ENCODE data around the gene SSR1.
"Not testable (repeated sequence)": the region's sequence is repeated elsewhere in the genome, so short reads cannot be mapped to it uniquely, and the experiment has no call there.

Gene SSR1

DNA sequence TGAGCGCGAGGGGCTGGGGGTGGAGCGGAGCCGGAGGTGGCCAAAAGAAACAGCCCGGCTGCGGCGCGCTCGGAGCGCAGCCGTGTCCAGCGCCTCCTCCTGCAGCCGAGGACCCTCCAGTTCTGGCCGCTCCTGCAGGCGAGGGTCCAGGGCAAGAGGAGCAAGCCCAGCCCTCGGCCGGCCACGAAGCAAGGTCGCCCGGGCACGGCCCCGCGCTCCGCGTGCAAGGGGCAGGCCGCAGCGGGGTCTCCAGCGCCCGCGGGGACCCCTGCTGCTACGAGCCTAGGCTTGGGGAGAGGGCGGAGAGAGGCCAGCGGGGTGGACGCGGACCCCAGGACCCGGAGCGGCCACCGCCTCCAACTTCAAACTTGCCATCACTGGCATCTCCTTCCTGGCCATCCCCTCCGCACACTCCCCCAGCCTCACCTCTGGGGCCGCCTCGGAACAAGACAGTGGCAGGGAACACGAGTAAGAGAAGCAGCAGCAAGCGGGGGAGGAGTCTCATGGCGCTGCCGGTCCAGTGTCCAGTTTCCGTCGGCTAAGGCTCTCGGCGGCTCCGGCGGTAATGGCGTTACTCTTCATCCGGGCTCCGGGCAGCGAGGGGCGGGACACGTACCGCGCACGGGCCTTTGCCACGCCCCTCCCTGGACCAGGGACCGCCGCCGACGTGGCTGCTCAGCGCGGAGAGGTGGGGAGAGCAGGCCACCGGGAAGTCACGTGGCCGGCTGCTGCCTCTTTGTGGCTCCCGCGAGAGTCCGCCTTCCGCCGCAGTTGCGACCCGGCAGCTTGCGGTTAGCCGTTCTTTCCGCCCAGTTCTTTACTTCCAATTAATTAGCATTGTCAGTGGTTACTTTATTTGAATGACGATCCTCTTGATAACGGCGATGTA, at the start of gene SSR1:
SSR1 (minus strand) TSS at position 584 of the 889 bp plus-strand sequence; CDS start at position 505, 79 bp downstream.
- DNase-seq = peak; percentile 94

DNA sequence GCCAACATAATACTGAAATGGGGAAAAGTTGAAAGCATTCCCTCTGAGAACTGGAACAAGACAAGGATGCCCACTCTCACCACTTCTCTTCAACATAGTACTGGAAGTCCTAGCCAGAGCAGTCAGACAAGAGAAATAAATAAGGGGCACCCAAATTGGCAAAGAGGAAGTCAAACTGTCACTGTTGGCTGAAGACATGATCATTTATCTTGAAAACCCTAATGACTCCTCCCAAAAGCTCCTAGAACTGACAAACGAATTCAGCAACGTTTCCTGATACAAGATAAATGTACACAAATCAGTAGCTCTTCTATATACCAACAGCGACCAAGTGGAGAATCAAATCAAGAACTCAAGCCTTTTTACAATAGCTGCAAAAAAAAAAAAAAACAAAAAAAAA, 38.9 kb upstream of the SSR1 start:
- not testable (repeated sequence) for DNase-seq

DNA sequence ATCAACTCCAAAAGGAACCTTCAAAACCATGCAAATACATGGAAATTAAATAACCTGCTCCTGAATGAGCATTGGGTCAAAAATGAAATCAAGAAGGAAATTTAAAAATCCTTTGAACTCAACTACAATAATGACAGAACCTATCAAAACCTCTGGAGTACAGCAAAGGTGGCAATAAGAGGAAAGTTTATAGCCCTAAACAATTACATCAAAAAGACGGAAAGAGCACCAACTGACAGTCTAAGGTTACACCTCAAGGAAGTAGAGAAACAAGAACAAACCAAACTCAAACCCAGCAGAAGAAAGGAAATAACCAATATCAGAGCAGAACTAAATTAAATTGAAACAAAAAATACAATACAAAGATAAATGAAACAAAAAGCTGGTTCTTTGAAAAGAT, 37.6 kb upstream of the SSR1 start:
- DNase-seq = not testable (repeated sequence)

DNA sequence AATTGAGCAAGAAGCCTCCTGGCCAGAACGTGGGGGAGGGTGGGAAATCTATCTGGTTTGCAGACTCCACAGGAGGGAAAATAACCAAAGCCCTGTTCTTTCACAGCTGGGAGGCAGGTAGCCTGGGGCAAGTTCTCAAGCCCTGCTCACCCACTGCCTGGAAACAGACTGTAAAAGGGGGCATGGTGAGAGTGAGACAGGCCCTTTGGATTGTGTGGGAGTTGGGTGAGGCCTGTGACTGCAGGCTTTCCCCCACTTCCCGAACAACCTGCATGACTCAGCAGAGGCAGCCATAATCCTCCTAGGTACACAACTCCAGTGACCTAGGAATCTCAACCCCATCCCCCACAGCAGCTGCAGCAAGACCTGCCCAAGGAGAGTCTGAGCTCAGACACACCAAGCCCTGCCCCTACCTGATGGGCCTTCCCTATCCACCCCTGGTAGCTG, 34.6 kb upstream of the SSR1 start:
- DNase-seq = not testable (repeated sequence)

DNA sequence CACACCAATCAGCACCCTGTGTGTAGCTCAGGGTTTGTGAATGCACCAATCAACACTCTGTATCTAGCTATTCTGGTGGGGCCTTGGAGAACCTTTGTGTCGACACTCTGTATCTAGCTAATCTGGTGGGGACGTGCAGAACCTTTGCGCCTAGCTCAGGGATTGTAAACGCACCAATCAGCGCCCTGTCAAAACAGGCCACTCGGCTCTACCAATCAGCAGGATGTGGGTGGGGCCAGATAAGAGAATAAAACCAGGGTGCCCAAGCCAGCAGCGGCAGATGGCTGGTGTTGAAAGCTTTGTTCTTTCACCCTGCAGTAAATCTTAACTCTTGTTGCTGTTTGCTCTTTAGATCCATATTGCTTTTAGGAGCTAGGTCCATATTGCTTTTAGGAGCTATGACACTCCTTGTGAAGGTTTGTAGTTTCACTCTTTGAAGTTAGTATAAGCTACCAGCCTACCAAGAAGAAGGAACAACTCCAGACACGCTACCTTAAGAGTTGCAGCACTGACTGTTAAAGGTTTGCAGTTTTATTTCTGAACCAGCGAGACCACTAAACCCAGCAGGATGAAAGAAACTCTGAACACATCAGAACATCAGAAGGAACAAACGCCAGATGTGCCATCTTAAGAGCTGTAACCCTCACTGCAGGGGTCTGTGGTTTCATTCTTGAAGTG, 31.9 kb upstream of the SSR1 start:
- DNase-seq = peak; percentile 23

DNA sequence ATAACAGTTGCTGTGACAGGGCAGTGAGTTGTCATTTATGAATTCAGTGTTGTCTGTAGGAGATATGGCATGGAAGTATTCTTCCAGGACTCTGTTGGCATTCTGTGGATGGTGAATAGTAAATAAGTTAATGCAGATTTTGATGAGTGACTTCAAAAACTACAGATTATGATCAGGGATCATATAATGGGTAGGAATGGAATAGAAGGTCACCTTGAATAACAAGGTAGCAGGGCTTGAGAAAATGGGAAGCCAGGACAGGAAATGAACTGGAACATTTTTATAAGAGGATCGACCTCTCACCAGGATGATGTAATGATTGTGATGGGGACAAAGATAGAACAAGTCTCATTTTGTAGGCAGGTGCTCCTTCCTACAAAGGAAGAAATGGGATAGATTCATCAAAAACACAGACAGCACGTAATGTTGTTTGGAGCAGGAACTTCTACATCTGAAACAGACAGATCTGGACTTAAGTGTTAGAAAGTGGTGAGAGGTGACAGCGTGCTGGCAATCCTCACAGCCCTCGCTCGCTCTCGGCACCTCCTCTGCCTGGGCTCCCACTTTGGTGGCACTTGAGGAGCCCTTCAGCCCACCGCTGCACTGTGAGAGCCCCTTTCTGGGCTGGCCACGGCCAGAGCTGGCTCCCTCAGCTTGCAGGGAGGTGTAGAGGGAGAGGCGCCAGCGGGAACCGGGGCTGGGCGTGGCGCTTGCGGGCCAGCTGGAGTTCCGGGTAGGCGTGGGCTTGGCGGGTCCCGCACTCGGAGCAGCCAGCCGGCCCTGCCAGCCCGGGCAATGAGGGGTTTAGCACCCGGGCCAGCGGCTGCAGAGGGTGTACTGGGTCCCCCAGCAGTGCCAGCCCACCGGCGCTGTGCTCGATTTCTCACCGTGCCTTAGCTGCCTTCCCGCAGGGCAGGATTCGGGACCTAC, 30.8 kb upstream of the SSR1 start:
- DNase-seq = no peak

DNA sequence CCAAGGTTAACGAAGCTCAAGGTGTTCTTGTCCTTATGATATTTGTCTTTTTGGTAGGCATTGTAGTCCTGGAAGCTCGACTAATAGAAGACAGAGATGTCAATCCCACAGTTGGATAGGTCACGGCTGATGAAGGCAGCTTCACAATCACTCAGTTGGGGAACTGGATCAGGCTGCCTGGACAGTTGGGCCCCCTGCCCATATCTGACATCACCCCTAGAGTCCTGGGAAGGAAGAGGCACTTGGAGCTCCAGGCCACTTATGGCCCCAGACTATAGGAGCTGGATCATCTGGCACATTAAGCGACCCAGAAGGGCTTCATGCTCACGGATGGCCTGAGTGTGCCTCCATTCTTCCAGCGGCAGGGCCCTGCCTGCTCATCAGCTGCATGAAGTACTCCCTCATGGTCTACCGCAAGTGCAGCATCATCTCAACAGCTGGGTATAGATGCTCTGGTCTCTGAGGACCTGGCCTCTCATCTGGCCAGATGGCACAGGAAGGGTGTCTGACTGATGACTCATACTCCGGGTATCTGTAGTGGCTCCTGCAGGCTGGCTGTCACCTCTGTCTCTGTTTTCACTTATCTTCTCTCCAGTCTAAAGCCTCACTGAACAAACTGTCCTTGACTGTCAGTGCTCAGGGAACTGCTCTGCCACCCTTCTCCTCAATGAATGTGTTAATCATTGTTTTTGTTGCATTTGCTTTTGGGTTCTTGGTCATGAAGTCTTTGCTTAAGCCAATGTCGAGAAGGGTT, 29.2 kb upstream of the SSR1 start:
- DNase-seq = no peak

DNA sequence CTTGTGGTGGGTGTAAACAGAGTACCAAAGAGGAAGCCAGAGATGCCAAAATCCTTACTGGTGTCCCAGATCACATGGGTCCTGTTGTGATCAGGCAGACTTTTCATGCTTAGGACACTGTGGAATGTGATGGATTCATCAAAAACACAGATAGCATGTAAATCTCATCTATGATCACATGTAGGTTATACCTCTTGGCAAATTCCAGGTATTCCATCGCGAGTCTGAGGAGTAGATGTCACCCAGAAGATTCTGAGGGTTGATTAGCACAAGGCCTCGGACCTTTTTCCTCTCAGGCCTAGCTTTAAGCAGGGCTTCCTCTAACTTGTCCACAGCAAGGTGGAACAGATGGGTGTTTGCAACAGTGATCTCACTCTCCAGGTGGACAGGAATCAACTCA, 28.3 kb upstream of the SSR1 start:
- DNase-seq = no peak

DNA sequence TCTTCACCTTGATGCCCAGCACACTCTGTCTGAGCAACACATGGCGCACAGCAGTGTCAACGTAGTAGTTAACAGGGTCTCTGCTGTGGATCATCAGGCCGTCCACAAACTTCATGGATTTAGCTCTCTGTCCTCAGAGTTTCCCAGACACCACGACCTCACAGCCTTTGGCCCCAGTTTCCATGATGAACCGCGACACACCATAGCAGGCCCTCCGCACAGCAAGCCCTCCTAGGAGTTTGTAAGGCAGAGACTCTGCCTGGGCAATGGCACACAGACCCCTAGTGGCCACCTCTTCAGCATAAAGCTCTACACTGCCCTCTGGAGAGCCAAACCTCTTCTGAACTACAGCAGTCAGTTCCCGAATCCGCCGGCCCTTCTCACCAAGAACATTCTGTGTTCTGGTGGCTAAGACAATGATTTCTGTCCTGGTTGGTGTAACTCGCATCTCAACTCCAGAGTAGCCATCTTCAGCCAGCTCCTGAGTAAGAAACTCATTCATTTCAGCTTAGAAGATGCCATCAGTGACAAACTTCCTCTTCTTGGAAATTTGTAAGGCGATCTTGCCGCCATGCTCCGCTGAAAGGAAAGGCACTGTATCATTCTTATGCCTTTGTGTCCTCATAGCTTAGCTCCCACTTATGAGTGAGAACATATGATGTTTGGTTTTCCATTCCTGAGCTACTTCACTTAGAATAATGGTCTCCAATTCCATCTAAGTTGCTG, 26.2 kb upstream of the SSR1 start:
- DNase-seq = peak; percentile 9

DNA sequence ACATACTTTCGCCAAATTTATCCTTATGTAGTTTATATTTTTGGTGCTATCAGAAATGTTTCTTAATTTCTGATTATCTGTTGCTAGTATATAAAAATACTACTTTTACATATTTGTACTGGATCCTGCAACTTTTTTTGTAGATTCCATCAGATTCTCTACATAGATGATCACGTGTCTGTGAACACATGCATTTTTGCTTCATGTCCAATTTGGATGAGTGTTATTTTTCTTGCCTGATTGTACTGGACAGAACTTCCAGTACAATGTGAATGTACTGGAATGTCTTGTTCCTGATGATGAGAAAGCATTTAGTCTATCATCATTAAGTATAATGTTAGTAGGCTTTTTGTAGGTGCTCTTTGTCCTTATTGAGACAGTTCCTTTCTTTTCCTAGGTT, 25.0 kb upstream of the SSR1 start:
- DNase-seq = no peak

DNA sequence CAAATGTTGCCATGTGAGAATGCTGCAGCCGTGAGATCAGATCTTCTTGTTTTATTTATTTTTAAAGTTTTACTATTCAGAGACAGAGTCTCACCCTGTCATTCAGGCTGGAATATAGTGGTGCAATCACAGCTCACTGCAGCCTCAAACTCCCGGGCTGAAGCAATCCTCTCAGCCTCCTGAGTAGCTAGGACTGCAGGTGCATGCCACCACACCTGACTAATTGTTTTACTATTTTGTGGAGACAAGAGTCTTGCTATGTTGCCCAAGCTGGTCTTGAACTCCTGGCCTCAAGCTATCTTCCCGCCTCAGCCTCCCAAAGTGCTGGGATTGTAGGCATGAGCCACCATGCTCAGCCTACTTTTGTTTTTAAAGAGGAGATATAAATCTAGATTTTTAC, 22.5 kb upstream of the SSR1 start:
- DNase-seq = no peak

DNA sequence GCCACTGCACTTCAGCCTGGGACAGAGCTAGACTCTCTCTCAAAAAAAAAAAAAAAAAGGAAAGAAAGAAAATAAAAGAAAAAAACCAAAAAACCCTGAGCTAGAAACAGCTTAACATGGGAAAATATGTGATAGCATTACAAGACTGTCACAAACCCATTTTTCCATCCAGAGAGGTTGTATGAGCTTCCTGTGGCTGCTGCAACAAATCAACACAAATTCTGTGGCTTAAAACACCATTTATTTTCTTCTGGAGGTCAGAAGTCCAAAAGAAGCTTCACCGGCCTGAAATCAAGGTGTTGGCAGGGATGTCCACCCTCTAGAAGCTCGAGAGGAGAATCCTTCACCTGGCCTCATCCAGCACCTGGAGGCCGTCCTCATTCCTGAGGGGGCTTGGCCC, 21.7 kb upstream of the SSR1 start:
- DNase-seq = no peak

DNA sequence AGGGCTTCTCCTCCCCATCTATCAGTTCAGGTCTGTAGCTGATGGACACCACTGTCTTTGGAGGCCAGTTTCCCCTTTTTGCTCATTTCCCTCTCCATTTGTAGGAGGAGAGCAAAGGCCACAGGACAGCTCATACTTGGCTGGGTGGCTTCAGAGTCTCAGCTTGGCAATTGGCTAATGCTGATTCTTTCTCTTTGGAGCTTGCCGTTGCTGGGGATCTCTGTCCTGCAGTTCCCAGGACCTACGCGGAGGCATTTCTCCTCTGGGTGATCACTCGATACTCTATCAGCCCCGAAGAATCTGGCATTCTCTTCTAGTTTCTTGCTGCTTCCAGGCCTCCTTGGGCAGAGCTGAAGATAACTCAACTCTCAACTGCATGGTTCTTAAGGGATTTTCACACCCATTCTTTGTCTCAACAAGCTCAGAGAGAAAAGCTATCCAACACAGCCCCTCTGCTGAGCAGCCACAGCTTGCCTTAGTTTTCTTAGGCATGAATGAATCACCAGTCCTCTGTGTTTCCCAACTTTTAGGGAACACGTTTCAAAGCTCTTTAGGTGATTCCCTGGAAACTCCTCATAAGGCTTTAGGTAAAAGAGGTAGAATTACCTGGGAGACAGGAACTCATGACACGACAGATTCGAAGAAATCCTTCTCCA, 19.2 kb upstream of the SSR1 start:
- no peak for DNase-seq

DNA sequence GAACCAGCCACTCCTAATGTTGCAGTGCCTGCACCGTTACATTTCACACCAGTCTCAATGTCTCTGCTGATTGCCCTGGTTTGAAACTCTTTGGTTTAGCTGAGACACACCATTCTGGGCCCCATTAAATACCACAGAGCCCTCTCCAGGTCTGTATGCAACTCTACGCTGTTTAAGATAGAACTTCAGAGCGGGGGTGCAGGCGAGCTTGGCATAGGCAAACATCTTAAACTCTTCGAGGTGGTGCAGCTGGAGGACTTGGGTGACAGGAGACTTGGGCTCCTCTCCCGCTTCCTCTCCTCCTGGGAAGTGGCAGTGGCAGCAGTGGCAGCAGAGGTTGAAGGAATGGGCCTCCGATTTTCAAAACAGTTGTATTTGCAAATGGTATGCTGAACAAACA, 18.5 kb upstream of the SSR1 start:
- DNase-seq = no peak

DNA sequence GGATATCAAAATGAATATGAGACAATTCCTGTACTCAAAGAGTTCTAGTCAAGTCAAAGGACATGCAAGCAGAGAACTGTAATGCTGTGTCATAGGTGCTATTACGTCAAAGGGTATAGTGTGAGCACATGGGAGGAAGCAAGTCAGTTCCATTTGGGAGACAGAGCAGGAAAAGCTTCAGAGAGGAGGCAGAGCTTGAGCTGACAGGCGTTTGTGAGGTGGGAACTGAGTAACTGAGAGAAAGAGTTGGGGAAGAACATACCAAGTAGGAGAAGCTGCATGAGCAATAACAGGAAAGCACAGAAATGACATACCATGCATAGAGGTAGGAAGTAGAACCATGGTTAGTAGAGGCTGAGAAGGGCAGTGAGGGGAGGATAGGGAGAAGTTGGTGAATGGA, 15.2 kb upstream of the SSR1 start:
- DNase-seq = no peak

DNA sequence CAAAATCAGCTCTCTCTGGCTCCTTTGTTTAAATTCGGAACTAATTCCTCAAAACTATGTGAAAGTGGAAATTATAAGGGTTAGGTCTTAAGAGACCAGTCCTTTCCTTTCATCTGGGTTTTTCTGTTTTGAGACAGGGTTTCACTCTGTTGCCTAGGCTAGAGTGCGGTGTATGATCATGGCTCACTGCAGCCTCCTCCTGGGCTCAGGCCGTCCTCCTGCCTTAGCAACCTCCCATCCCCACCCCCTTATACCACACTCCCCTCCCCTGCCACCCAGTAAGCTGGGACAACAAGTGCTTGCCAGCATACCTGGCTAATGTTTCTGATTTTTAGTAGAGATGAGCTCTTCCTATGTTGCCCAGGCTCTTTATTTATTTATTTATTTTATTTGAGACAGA, 12.8 kb upstream of the SSR1 start:
- DNase-seq = no peak

DNA sequence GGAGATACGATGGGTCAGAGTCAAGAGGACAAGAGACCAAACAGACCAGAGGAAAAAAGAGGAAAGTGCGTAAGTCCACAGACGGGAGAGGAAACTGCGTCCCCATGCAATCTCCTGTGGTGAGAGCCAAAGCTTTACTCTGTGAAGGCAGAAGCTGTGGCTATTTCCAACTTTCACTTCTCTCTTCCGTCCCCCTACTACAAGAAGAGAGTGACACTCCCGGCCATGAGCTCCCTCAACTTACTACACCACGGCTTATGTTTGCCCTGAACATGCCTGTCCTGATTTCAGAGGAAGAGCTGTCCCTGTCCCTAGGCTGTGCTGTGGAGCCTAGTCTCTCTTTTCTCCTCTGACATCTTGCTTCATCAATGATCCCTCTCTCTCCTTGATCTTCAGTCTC, 11.5 kb upstream of the SSR1 start:
- DNase-seq = peak; percentile 19

DNA sequence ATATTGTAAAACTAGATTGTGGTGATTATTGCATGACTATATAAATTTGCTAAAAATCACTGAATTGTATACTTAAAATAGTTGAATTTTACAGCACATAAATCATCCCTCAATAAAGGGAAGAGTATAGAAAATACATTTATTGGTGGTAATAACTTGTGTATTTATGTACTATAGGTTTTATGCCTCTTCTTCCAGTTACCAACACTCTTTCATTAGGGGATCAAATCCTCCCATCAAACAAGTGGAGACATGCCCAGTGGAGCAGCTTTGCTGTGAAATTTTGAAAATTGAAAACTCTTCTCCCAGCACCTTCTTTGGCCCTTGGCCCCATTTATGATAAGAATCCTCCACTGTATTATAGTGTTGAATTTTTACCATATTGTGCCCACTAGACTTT, 10.1 kb upstream of the SSR1 start:
- DNase-seq = no peak

DNA sequence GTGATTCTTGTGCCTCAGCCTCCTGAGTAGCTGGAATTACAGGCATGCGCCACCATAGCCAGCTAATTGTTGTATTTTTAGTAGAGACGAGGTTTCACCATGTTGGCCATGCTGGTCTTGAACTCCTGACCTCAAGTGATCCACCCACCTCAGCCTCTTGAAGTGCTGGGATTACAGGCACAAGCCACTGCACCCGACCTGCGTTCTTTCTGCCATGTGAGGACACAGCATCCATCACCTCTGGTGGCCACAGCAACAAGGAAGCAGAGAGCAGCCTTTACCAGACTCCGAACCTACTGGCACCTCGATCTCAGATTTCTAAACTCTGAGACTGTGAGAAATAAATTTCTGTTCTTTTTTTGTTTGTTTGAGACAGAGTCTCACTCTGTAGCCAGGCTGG, 8.9 kb upstream of the SSR1 start:
- DNase-seq = not testable (repeated sequence)

DNA sequence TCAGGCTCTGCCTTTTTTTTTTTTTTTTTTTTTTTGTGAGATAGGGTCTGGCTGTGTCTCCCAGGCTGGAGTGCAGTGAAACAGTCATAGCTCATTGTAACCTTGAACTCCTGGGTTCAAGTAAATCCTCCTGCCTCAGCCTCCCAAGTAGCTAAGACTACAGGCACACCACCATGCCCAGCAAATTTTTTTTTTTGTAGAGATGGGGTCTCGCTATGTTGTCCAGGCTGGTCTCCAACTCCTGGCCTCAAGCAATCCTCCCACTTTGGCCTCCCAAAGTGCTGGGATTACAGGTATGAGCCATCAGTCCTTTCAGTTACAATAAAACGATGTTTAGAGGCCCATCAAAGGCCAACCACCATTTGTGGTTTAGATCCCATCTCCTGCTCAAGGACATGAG, 6.4 kb upstream of the SSR1 start:
- not testable (repeated sequence) for DNase-seq

DNA sequence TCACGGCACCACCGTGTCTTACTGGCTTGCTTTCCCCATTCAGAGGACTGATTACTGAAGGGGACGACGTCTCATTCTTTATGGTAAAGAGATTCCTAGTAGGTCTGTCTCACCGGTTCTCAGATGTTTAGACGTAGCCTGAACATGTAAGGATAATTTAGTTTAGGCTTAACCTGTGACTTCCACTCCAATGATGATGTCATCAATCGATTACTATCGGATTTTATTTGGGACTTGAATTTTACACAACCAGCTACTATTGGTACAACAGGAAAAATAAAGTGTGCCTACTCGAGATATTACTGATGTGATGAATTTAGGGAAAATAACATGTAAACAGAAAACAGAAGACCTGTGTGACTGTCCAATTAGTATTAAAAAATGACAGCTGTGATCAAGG, 4.5 kb upstream of the SSR1 start:
- no peak for DNase-seq
